HFF-Myc (cell line): ENCODE data around the gene KIF21A.
"Not testable (repeated sequence)": the region's sequence is repeated elsewhere in the genome, so short reads cannot be mapped to it uniquely, and the experiment has no call there.

Experiments
- DNase-seq: peaks from one replicate; pipeline ENCODE4 v3.0.0-alpha.2; 2011; ENCODE audit warnings: low read depth; ENCODE audit errors: extremely low read depth
- H3K4me3 ChIP-seq: replicated peaks from 2 replicates; pipeline ENCODE4 v1.5.1; 2011; ENCODE audit warnings: low read depth, mild to moderate bottlenecking, control low read depth, low read length
- CTCF ChIP-seq: IDR thresholded peaks from 2 replicates; pipeline ENCODE4 v1.5.1; 2012; ENCODE audit warnings: mild to moderate bottlenecking, low read depth, low read length, control low read depth; ENCODE audit errors: missing control alignments

Gene KIF21A

GRCh38 chr12:39296496-39296895 lies 146.4 kb downstream of the KIF21A start:
- no peak for TF ChIP-seq CTCF
- DNase-seq: no peak
- no peak overlapping the region for H3K4me3 ChIP-seq

- DNase-seq: not testable (repeated sequence)
These were observed 147.3 kb downstream of the KIF21A start for GRCh38 chr12:39295593-39295992.

GRCh38 chr12:39294715-39295114 lies 148.2 kb downstream of the KIF21A start:
- no peak for TF ChIP-seq CTCF
- DNase-seq: no peak
- no peak overlapping the region for H3K4me3 ChIP-seq

More at GRCh38 chr12:39295593-39295992, 147.3 kb downstream of the KIF21A start:
- not testable (repeated sequence) for H3K4me3 ChIP-seq

GRCh38 chr12:39292125-39292630 lies 150.7 kb downstream of the KIF21A start:
- H3K4me3 ChIP-seq: no peak overlapping the region
- no peak for DNase-seq
- no peak for TF ChIP-seq CTCF

- no peak overlapping the region for H3K4me3 ChIP-seq
- TF ChIP-seq CTCF: no peak
- DNase-seq: no peak
These were observed 155.1 kb downstream of the KIF21A start for GRCh38 chr12:39287817-39288216.

GRCh38 chr12:39287409-39287808 lies 155.5 kb downstream of the KIF21A start:
- no peak for DNase-seq
- TF ChIP-seq CTCF: no peak
- H3K4me3 ChIP-seq: no peak overlapping the region

GRCh38 chr12:39278426-39278825 lies 164.5 kb downstream of the KIF21A start:
- no peak for DNase-seq
- TF ChIP-seq CTCF: no peak
- no peak overlapping the region for H3K4me3 ChIP-seq

- H3K4me3 ChIP-seq: no peak overlapping the region
- TF ChIP-seq CTCF: no peak
- DNase-seq: no peak
These were observed 165.5 kb downstream of the KIF21A start for GRCh38 chr12:39277416-39277815.
